HG03460 (cell line): ENCODE results near the gene WWP2.
"Not testable (repeated sequence)": the region's sequence is repeated elsewhere in the genome, so short reads cannot be mapped to it uniquely, and the experiment has no call there.

ENCODE experiments used
- ATAC-seq: cut with Tn5 transposase; IDR thresholded peaks from one replicate; pipeline ENCODE4 v1.9.1; 2021; ENCODE audit not compliant: unreplicated experiment

Gene WWP2

DNA sequence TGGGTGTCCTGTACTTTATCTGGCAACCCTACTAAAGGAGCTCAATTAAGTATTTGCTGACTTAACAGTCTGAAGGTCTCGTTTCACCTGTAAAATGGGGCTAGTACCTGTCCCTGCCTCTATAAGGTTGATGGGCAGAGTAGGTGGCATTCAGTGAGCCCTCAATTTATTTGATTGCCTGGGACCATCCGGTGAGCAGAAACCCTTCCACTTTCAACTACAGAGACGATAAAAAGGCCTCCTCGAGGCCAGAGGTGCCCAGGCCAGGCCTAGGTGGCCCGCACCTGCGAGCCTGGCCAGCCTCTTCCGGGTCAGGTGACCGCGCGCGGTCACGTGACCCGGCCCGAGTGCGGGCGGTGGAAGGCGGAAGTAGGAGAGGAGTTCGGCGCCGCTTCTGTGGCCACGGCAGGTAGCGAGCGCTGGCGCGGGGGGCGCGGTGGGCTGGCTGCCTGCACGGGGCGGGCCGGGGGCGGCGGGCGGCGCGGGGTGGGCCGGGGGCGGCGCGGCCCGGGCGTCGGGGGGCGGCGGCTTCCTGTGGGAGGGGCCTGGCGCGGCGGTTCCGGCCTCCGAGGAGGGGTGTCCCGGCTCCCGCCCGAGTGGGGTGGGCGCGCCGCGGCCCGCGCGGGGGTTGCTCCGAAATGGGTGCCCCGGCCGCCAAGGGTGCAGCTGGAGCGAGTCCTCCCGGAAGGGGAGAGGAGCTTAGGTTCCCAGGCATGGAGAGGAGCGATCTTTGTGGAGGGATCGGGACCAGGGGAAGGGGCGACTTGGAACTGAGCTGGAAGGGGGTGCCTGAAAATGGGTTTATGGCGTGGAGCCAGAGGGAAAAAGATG is at the start of gene WWP2:
Gene WWP2 (plus strand): TSS at position 350 of the 831 bp plus-strand sequence. CDS start 24,679 bp downstream, outside the sequence.
- ATAC-seq = peak; percentile 68

DNA sequence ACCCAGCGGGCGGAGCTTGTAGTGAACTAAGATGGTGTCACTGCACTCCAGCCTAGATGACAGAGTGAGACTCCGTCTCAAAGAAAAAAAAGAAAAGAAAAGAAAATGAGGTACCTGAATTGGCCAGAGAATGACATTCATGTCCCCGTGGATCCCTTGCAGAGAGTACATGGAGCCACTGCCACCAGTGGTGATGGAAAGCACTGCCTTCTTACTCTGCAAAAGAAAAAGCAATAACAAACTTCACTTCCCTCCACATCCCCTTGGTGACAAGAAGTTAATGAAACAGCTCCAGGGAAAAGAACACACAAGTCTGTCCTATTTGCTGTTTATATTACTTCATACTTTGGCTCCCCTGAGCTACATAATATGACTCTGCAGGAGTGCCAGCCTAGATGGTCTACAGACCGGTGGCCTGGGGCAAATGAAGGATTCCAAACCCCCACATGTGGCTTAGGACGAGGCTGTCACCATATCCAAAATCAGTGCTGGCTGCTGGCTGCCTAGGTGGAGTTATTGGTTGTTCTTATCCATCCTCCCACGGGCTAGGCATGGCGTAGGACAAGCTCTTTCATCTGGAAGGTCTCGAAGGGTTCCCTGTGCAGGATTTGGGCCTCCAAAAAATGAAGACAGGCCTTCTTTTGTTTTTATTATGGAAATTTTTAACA is 49.1 kb upstream of the WWP2 start:
- ATAC-seq = no peak

DNA sequence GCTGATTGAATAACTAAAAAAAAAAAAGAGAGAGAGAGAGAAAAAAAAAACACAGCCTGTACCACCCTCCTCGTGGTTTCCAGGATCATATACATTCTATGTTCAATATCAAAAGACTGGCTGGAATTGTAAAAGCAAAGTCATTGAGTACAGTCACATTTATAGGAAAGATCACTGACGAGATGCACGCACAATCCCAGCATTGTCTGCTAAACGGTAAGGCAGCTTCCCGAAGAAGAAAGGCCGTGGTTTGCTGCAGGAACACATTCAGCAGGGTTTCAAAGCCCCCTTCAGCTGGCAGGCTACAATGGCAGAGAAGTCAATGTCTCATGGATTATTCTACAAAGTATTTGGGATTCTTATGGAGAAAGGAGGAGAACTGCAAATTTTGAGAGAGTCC is 45.1 kb upstream of the WWP2 start:
- ATAC-seq = no peak

DNA sequence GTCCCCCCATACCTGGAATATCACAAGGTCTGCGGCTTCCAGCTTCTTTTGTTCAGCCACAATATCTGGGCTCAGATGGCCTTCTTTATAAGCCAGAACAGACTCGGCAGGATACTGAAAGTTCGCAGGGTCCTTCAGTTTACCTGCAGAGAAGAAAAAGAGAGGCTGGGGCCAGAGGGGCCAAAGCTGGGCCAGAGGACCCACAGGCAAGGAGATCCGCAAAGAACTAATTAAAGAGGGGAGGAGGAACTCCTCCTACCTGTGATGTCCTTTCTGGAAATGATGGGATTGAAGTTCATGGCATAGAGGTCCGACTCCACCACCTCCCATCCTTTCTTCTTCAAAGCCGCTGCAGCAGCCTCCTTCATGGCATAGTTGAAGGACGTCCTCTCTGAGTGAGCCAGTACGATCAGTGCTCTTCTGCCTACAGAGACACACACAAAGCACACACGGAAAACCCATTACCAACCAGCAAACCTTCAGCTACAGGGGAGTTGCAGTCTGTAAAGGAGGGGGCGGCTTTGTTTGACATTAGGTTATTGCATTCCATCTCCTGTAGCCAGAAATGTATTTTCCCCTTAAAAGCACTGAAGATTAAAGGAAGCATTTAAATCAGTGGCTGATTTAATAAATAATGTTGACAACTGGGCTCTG is 43.9 kb upstream of the WWP2 start:
- ATAC-seq = no peak

DNA sequence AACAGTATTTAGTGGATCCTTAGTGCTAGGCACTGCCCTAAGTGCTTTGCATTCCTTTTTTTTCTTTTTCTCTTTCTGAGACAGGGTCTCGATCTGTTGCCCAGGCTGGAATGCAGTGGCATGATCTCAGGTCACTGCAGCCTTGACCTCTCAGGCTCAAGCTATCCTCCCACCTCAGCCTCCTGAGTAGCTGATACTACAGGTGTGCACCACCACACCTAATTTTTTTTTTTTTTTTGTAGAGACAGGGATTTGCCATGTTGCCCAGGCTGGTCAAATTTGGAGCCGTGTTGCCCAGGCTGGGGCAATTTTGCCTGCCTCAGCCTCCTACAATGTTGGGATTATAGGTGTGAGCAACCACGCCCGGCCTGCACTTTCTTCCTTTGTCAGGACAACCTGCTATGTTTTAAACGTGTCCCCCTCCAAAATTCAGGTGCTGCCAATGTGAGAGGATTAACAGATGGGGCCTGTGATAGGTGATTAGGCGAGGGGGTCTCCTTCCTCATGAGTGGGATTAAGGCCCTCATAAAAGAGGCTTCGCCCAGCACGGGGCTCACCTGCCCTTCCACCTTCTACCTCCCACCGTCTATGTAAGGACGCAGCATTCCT is 41.2 kb upstream of the WWP2 start:
- no peak for ATAC-seq

DNA sequence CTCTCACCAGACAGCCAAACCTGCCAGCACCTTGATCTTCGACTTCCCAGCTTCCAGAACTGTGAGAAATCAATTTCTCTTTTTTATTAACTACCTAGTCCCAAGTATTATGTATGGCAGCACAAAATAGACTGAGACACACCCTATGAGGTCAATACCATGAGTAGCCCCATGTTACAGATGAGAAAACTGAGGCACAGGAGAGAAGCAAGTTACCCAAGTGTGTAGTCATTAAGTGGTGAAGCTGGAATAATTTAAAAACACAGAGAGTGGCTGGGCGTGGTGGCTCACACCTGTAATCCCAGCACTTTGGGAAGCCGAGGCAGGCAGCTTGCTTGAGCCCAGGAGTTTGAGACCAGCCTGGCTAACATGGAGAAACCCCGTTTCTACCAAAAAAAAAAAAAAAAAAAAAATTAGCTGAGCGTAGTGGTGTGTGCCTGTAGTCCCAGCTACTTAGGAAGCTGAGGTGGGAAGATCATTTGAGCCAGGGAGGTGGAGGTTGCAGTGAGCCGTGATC is 40.6 kb upstream of the WWP2 start:
- ATAC-seq = no peak

DNA sequence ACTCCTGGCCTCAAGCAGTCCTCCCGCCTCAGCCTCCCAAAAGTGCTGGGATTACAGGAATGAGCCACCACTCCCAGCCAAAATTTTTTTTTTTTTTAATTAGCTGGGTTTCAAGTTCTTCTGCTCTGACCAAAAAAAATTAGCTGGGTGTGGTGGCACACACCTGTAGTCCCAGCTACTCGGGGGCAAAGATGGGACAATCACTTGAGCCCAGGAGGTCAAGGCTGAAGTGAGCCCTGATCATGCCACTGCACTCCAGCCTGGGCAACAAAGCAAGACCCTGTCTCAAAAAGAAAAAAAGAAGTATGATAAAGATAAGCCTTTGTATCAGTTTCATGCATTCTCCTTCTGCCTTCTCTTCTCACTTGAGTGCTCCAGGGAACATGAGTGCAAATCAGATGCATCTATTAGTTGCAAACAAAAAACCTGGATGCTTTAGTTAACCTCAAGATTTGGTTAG is 37.7 kb upstream of the WWP2 start:
- no peak for ATAC-seq

DNA sequence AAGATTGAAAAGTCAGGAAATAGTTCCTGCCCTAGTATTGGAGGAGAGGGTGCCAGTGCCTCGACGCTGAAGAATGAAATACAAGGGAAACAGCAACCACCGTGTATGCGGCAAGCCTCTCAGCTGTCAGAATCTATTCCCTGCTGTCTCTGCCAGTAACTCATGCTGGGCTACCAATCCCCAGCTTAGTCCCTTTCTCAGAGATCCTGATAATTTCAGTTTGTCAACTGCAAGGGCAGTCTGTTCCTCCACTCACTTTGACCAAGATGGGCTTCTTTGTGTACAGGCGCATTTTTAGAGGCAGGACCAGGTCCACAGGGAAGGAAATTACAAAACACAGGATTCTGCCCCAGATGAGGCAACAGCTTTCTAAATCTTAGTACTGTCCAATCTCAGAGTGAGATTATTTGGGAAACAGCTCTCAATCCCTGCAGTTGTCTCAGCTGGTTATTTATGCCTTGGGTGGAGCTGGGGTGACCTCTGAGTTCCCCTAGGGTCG is 37.1 kb upstream of the WWP2 start:
- ATAC-seq = no peak

DNA sequence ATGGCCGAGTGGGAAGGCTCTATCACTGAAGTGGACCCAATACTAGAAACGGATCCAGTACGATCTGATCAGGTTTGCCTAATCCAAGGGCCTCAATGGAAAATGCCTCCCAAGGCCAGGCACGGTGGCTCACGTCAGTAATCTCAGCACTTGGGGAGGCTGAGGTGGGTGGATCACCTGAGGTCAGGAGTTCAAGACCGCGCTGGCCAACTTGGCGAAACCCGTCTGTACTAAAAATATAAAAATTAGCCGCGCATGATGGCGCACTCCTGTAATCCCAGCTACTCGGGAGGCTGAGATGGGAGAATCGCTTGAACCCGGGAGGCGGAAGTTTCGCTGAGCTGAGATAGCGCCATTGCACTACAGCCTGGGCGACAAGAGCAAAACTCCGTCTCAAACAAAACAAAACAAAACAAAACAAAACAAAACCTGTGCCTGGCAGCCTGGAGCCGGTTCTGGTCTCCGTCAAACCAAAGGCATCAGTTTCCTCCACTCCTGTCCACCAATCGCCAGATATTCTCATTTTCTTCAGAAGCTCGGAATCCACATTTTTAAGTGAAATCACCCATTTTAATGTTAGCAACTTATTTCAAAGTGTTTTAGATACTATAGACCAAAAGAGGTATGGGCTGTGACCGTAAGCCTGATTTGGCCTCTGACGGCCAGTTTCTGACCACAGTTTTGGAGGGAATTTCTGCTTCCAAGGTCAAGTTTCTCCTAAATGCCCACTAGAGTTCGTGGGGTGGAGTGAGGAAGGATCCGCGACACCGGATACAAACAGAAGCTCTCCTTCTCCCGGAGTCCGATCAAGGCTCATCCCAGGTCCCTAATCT is 36.4 kb upstream of the WWP2 start:
- no peak for ATAC-seq

DNA sequence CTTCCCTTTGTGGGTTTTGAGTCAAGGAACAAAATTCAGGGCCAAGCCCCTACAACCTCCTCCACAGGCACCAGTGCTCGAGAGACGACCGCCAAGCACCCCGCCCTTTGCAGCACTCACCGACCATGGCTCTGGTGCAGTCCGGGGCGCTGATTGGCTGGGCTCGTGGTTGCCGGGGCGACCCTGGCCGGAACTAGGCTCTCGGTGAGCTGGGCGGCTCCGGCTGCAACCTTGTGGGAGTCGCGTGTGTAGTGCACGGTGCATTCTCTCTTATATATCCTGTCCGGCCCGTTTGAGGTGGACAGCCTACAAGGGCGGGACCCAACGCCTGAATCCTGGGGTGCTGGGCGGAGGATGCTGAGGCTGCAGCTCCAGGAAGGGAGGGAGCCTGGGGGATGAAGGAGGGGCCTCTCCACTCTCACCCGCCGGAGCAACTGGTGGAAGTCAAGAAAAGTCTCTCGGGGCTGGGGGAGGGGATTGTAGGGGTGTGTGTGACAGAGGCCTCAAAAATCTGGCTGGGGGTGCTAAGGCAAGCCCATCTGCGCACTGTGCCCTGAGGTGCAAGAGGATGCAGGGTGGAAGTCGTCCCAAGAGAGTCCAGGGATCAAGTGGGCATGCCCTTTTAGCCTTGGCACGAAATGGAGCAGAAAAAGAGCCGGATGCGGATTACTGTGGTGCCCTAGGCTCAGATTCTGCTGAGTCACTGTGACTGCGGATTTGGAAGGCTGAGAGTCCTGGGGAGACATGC is 35.6 kb upstream of the WWP2 start, which contains the start of gene NQO1:
Gene NQO1 (minus strand): TSS at position 248 of the 748 bp plus-strand sequence. CDS start 121 bp downstream, at position 127.
- peak; percentile 97 for ATAC-seq

DNA sequence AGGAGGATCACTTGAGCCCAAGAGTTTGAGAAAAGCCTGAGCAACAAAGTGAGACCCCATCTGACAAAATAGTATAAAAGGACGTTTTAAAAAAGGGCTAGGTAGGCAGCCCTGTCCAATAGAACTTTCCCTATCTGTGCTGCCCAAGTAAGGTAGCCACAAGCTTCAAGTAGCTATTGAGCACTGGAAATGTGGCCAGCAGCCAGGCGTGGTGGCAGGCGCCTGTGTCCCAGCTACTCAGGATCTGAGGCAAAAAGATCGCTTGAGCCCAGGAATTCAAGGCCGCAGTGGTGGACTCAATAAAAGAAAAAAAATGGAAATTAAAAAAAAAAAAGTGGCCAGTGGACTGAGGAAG is 34.2 kb upstream of the WWP2 start:
- no peak for ATAC-seq

DNA sequence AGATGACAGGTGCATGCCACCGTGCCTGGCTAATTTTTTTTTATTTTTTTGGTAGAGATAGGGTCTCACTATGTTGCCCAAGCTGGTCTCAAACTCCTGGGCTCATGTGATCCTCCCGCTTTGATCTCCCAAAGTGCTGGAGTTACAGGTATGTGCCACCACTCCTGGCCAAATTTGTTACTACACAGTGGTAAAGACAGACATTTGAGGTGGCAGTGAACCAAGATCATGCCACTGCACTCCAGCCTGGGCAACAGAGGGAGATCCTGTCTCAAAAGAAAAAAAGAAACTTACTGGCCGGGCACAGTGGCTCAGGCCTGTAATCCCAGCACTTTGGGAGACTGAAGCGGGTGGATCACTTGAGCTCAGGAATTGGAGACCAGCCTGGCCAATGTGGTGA is 33.1 kb upstream of the WWP2 start:
- not testable (repeated sequence) for ATAC-seq

DNA sequence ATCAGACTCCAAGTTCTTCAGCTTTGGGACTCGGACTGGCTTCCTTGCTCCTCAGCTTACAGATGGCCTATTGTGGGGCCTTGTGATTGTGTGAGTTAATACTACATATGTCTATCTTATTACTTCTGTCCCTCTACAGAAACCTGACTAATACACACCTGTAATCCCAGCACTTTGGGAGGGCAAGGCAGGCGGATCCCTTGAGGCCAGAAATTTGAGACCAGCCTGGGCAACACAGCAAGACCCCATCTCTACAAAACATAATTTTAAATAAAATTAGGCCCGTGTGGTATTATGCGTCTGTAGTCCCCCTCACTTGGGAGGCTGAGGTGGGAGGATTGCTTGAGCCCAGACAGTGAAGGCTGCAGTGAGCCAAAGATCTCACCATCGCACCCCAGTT is 30.9 kb upstream of the WWP2 start:
- ATAC-seq = not testable (repeated sequence)

DNA sequence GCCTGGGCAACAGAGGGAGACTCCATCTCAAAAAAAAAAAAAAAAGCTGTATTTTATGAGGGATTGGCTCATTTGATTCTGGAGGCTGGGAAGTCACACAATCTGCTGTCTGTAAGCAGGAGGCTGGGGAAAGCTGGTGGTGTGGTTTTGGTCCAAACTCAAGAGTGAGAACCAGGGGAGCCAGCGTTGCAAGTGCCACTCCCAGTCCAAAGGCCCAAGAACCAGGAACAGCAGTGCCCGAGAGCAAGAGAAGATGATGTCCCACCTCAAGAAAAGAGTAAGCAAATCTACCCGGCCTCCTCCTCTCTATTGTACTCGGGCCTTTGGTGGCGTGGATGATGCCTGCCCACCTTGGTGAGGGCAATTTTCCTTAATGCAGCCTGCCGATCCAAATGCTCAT is 30.0 kb upstream of the WWP2 start:
- ATAC-seq = no peak

DNA sequence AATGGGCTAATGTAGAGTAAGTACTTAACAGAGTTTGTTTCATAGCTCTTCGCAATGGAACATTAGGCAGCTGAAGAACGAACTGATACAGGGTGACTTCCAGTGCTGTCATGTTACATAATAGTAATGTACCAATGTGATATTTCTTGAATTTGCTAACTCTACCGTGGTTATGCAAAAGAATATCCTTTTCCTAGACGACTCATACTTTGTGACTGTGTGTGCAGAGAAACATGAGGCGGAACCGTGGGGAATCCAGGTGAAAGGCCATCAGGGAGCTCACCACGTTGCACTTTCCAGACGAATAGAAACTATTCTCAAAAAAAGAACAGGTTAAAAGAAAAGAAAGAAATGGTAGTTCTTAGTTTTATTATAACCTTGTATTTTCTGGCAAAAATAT is 20.6 kb upstream of the WWP2 start:
- no peak for ATAC-seq

DNA sequence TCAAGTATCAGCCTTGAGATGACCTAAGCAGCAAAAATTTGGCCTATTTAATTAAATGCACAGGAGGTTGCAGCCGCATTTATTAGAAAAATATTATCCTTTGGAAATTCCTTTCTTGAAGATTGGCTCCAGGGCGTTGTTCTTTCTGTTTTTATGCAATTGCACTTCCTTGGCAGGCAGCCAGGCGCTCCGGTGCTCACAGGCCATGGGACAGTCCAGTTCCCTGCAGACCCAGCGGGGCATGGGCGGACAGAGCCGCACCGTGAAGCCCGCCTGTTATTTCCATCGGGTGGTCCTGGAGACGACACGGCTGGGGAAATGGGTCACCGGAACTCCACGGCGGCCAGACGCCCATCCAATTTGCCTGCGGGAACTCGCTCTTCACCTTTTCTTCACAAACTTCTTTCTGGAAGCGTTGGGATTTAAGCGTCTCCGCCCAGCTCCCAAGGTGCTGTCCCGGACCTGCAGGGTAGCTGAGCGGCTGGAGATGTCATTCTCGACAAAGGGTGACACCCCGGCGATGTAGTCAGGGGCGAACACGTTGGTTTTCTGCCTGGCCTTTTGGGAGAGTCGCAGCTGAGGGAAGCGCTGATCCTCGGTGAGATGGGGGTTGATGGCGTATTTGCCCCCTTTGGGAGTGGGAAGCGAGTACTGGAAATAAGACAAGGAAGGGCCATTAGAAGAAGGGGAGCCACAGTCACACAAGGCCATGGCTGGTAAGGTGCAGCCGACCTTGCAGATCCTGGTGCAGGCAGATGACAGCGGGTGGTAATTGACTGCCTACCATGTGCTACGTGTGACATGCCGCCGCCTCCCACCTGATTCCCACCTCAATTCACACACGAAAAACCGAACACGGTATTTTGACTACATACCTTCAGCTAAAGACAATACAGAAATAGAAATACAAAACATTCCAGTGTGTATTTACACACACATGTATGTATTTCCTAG is 19.9 kb upstream of the WWP2 start:
- ATAC-seq = no peak

DNA sequence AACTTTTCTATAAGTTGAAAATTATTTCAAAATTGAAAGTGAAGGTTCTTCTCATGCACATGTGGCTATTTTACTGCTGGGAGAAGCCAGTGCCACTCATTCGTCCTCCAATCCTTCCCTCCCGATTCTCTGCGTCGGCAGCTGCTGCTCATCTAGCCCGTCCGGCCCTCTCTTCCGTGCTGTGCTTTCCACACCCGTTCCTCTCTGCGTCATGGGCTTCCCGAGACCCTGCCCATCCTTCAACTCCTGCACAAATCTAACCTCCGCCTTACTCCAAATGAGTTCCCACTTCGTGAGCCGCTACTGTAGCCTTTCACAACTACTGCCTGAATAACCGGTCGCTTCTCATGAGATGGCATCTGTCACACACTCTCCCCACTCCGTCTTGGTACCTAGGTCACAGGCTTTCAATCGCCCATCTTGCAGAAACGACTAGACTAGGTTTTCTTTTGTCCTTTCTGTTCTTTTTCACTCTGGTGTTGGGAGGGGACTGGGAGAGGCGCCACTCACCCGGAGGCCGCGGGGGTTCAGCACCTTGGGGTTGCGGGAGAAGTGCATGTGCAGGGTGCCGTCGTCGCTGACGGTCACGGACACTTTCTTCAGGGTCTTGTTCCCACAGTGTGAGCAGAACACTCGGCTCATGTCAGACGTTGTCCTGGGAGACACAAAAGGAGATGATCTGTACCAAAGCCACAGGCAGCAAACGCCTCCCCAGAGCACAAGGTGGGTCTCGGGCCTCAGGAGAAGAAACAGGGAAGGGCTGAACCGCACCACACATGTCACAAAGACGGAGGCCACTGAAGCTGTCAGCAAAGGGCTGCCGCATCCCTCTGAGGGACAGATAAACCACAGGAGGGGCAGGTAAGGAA is 17.5 kb upstream of the WWP2 start:
- no peak for ATAC-seq
